ENCODE data around the gene DTHD1.

The DTHD1 gene

GRCh38 chr4:36349938-36350549 lies 68.6 kb downstream of the DTHD1 start:
- no peak overlapping the region for H3K4me3 Mint-ChIP-seq
- no peaks in the 10 kb centered on the region for H3K4me1 Mint-ChIP-seq
- H3K9me3 Mint-ChIP-seq = no peaks in the 10 kb centered on the region
- H3K36me3 Mint-ChIP-seq (ENCODE audit: low read depth) = no peaks in the 10 kb centered on the region
- H3K27ac Mint-ChIP-seq = peak overlapping the region in 1 of 3 experiments; percentile 30
- TF ChIP-seq CTCF (IDR thresholded peaks at IDR 0.05; ENCODE audit: unreplicated experiment in 3 of 3) = no peak
- H3K27me3 Mint-ChIP-seq (ENCODE audit: low read depth) = peaks cover 4% of the 10 kb centered on the region

GRCh38 chr4:36351082-36351666 lies 69.8 kb downstream of the DTHD1 start:
- no peaks in the 10 kb centered on the region for H3K36me3 Mint-ChIP-seq (ENCODE audit: low read depth)
- peak; percentile 79 to 82 (median 82) for TF ChIP-seq CTCF (IDR thresholded peaks at IDR 0.05; ENCODE audit: unreplicated experiment in 3 of 3)
- H3K4me3 Mint-ChIP-seq = no peak overlapping the region
- no peak overlapping the region for H3K27ac Mint-ChIP-seq
- no peaks in the 10 kb centered on the region for H3K4me1 Mint-ChIP-seq
- peaks cover 4% of the 10 kb centered on the region for H3K27me3 Mint-ChIP-seq (ENCODE audit: low read depth)
- no peaks in the 10 kb centered on the region for H3K9me3 Mint-ChIP-seq

GRCh38 chr4:36353998-36354397 lies 72.6 kb downstream of the DTHD1 start:
- Mint-ChIP-seq H3K4me3 (no peak overlapping the region), H3K9me3 (no peaks in the 10 kb centered on the region), H3K27ac (no peak overlapping the region), H3K36me3 (ENCODE audit: low read depth) (no peaks in the 10 kb centered on the region), H3K4me1 (no peaks in the 10 kb centered on the region), H3K27me3 (ENCODE audit: low read depth) (peaks cover 4% of the 10 kb centered on the region)
- no peak for TF ChIP-seq CTCF (IDR thresholded peaks at IDR 0.05; ENCODE audit: unreplicated experiment in 3 of 3)

- H3K27me3 Mint-ChIP-seq (ENCODE audit: low read depth) = peaks cover 3% of the 10 kb centered on the region
- TF ChIP-seq CTCF (IDR thresholded peaks at IDR 0.05; ENCODE audit: unreplicated experiment in 3 of 3) = no peak
- no peak overlapping the region for H3K4me3 Mint-ChIP-seq
- H3K4me1 Mint-ChIP-seq = peaks cover 4% of the 10 kb centered on the region
- H3K27ac Mint-ChIP-seq = no peak overlapping the region
- no peaks in the 10 kb centered on the region for H3K9me3 Mint-ChIP-seq
- no peaks in the 10 kb centered on the region for H3K36me3 Mint-ChIP-seq (ENCODE audit: low read depth)
Observed at GRCh38 chr4:36358173-36358572, 76.8 kb downstream of the DTHD1 start.

GRCh38 chr4:36360755-36361154 lies 79.3 kb downstream of the DTHD1 start:
- Mint-ChIP-seq H3K4me1 (peaks cover 4% of the 10 kb centered on the region), H3K27ac (no peak overlapping the region), H3K4me3 (no peak overlapping the region), H3K36me3 (ENCODE audit: low read depth) (no peaks in the 10 kb centered on the region), H3K27me3 (ENCODE audit: low read depth) (no peaks in the 10 kb centered on the region), H3K9me3 (no peaks in the 10 kb centered on the region)
- no peak for TF ChIP-seq CTCF (IDR thresholded peaks at IDR 0.05; ENCODE audit: unreplicated experiment in 3 of 3)

- Mint-ChIP-seq H3K27ac (no peak overlapping the region), H3K4me1 (peaks cover 4% of the 10 kb centered on the region), H3K36me3 (ENCODE audit: low read depth) (no peaks in the 10 kb centered on the region), H3K4me3 (no peak overlapping the region), H3K9me3 (no peaks in the 10 kb centered on the region), H3K27me3 (ENCODE audit: low read depth) (no peaks in the 10 kb centered on the region)
- no peak for TF ChIP-seq CTCF (IDR thresholded peaks at IDR 0.05; ENCODE audit: unreplicated experiment in 3 of 3)
Observed at GRCh38 chr4:36363024-36363423, 81.6 kb downstream of the DTHD1 start.

Measured in nephron (organoid).